Suprapubic skin (tissue), 4 donors: ENCODE measurements around the gene MAN2B1. TPM values are rescaled to one million over a fixed set of nuclear protein-coding genes. Genes with fewer than 3 reads are reported as not detected.

Experiments
- DNase-seq, 2 donors: peaks; one replicate each; pipeline ENCODE4 v3.0.0-alpha.2; 2019; ENCODE audit warnings: low spot score in 2 of 2
- H3K27ac ChIP-seq: fragments of 200-600 bp; sonication (generic); one replicate; pipeline ENCODE4 v1.5.1; 2019
- H3K27me3 ChIP-seq: fragments of 200-600 bp; sonication (generic); one replicate; pipeline ENCODE4 v1.5.1; 2019
- H3K36me3 ChIP-seq: fragments of 200-600 bp; sonication (generic); one replicate; pipeline ENCODE4 v1.5.1; 2019
- H3K4me1 ChIP-seq: fragments of 200-600 bp; sonication (generic); one replicate; pipeline ENCODE4 v1.5.1; 2019
- H3K4me3 ChIP-seq: fragments of 200-600 bp; sonication (generic); one replicate; pipeline ENCODE4 v1.5.1; 2019; ENCODE audit warnings: mild to moderate bottlenecking
- H3K9me3 ChIP-seq: fragments of 200-600 bp; sonication (generic); one replicate; pipeline ENCODE4 v1.5.1; 2019
- CTCF ChIP-seq, 2 donors: fragments of 200-600 bp in 1 of 2; fragments of 450-650 bp in 1 of 2; sonication (generic) in 1 of 2; IDR thresholded peaks; one replicate each; pipeline ENCODE4 v1.5.1; 2016 to 2019; ENCODE audit warnings: antibody characterized with exemption in 2 of 2, mild to moderate bottlenecking in 1 of 2, moderate library complexity in 1 of 2
- EP300 ChIP-seq: sonication (generic); formaldehyde crosslinking; IDR thresholded peaks from one replicate; pipeline ENCODE4 v1.6.1; 2017; ENCODE audit warnings: antibody characterized with exemption
- POLR2A ChIP-seq, 2 donors: fragments of 450-650 bp; IDR thresholded peaks; one replicate each; pipeline ENCODE4 v1.6.1; 2017; ENCODE audit warnings: antibody characterized with exemption in 2 of 2, mild to moderate bottlenecking in 2 of 2, moderate library complexity in 2 of 2
- POLR2AphosphoS5 ChIP-seq, 3 donors: sonication (generic); formaldehyde crosslinking; IDR thresholded peaks; one replicate each; pipeline ENCODE4 v1.6.1; 2017; ENCODE audit warnings: antibody characterized with exemption in 3 of 3
- WGBS: methylation state at CpG from one replicate; pipeline ENCODE4 v1.1.5; 2018; 5-methylcytosine and 5-hydroxymethylcytosine counted together
- total RNA-seq, 4 donors: library from RNA; depleted of rRNA; stranded (reverse); fragments of >200 nt; gene quantifications; one replicate each; pipeline ENCODE4 v1.1.0, GENCODE V29; 2016

The MAN2B1 gene
- total RNA-seq, 4 donors from 2014 or later: 42.6 to 94.1 (median 78.9) TPM

- no peaks in the 10 kb centered on the region for H3K9me3 ChIP-seq
- no peak overlapping the region for H3K27ac ChIP-seq
- peak in 1 of 2 donors; percentile 52 for DNase-seq
- peak overlapping the region; percentile 91 for H3K4me3 ChIP-seq
- H3K36me3 ChIP-seq: peaks cover 35% of the 10 kb centered on the region
- H3K4me1 ChIP-seq: peaks cover 46% of the 10 kb centered on the region
- TF ChIP-seq POLR2AphosphoS5 (IDR thresholded peaks at IDR 0.05) (no peak), EP300 (no peak), POLR2A (IDR thresholded peaks at IDR 0.05) (no peak), CTCF (IDR thresholded peaks at IDR 0.05) (no peak)
- WGBS: 55% methylated on average over 4 of the region's 4 CpGs
- H3K27me3 ChIP-seq: no peaks in the 10 kb centered on the region
Measured at GRCh38 chr19:12667731-12668302, 1.3 kb upstream of the MAN2B1 start.

GRCh38 chr19:12665671-12666264 is 774 bp downstream of the MAN2B1 start:
- TF ChIP-seq EP300: no peak
- 44% methylated on average over 8 of the region's 12 CpGs for WGBS
- Histone ChIP-seq H3K9me3 (no peaks in the 10 kb centered on the region), H3K36me3 (peaks cover 48% of the 10 kb centered on the region), H3K27me3 (no peaks in the 10 kb centered on the region), H3K27ac (no peak overlapping the region), H3K4me1 (peaks cover 43% of the 10 kb centered on the region), H3K4me3 (peak overlapping the region; percentile 83)
- DNase-seq: peak in 1 of 2 donors; percentile 60

- H3K27ac ChIP-seq: no peak overlapping the region
- H3K4me1 ChIP-seq: peaks cover 37% of the 10 kb centered on the region
- peak overlapping the region; percentile 83 for H3K4me3 ChIP-seq
- H3K36me3 ChIP-seq: peaks cover 51% of the 10 kb centered on the region
- WGBS: 83% methylated on average over 10 of the region's 10 CpGs
- DNase-seq: peak in 1 of 2 donors; percentile 67
- no peak for TF ChIP-seq POLR2A (IDR thresholded peaks at IDR 0.05)
- TF ChIP-seq POLR2AphosphoS5 (IDR thresholded peaks at IDR 0.05): no peak
- no peak for TF ChIP-seq EP300
- TF ChIP-seq CTCF (IDR thresholded peaks at IDR 0.05): no peak
- no peaks in the 10 kb centered on the region for H3K27me3 ChIP-seq
- H3K9me3 ChIP-seq: no peaks in the 10 kb centered on the region
Measured at GRCh38 chr19:12665281-12665573, 1.3 kb downstream of the MAN2B1 start.

- H3K27ac ChIP-seq: no peak overlapping the region
- peaks cover 57% of the 10 kb centered on the region for H3K36me3 ChIP-seq
- no peak overlapping the region for H3K4me3 ChIP-seq
Measured at GRCh38 chr19:12664406-12665280, 1.9 kb downstream of the MAN2B1 start.

GRCh38 chr19:12660980-12661379 is 5.6 kb downstream of the MAN2B1 start:
- no peaks in the 10 kb centered on the region for H3K27me3 ChIP-seq
- WGBS: 97% methylated on average over 12 of the region's 12 CpGs
- peaks cover 8% of the 10 kb centered on the region for H3K4me1 ChIP-seq
- no peak overlapping the region for H3K4me3 ChIP-seq
- TF ChIP-seq CTCF (IDR thresholded peaks at IDR 0.05) (no peak), POLR2AphosphoS5 (IDR thresholded peaks at IDR 0.05) (no peak), POLR2A (IDR thresholded peaks at IDR 0.05) (no peak), EP300 (no peak)
- H3K36me3 ChIP-seq: peaks cover 81% of the 10 kb centered on the region
- H3K27ac ChIP-seq: no peak overlapping the region
- DNase-seq: no peak
- H3K9me3 ChIP-seq: no peaks in the 10 kb centered on the region

More at GRCh38 chr19:12664406-12665280, 1.9 kb downstream of the MAN2B1 start:
- Histone ChIP-seq H3K4me1 (peaks cover 33% of the 10 kb centered on the region), H3K27me3 (no peaks in the 10 kb centered on the region), H3K9me3 (no peaks in the 10 kb centered on the region)
- TF ChIP-seq POLR2A (IDR thresholded peaks at IDR 0.05) (no peak), EP300 (no peak), POLR2AphosphoS5 (IDR thresholded peaks at IDR 0.05) (no peak), CTCF (IDR thresholded peaks at IDR 0.05) (no peak)
- 79% methylated on average over 29 of the region's 29 CpGs for WGBS
- peak in 1 of 2 donors; percentile 61 for DNase-seq
